ENCODE data around the gene INTS1. TPM values are rescaled to one million over a fixed set of nuclear protein-coding genes. Genes with fewer than 3 reads are reported as not detected.

Gene INTS1
- total RNA-seq, 4 donors from 2014 or later: 33.1 to 80.3 (median 48.0) TPM

DNA sequence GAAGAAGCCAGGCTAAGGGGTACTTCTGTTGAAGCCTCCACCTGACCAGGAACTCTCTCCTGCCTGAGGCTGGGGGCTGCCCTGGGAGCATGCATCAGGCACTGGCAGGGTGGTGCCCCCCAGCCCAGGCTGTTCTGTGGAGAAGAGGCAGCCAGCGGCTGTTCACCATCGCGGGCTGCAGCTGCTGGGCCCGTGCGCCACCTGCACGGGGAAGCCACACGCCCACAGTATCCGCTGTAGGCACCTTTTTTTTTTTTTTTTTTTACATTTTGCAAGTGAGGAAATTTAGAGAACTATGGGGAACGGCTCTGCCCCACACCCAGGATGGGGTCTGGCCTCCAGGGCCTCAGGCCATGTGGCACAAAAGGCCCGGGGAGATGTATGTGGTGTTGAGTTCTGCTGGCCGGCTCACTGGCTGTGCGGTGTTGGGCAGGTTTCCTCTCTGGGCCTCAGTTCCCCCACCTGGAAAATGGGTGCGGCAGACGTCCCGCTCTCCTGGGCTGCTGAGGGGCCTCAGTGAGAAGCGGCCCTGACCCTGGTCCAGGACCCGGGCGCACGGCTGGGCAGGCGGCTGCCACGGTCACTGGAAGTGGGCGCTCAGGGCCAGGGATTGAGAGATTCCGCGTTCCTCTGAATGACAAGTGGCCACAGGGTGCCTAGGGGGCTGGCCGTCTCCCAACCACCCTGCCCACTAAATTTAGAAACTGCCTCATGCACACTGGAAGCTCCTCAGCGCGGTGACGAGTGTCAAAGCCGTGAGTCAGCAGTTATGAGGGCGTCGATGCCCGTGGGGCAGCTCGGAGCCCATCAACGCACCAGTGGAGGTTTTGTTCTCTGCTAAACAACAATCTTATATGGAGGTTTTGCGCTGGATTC, 8.8 kb upstream of the INTS1 start:
- H3K9me3 ChIP-seq: no peaks in the 10 kb centered on the region
- TF ChIP-seq POLR2A (IDR thresholded peaks at IDR 0.05; ENCODE audit: low read depth) (no peak), EP300 (IDR thresholded peaks at IDR 0.05) (no peak), POLR2AphosphoS5 (IDR thresholded peaks at IDR 0.05) (peak; percentile 32 to 50)
- TF ChIP-seq, protein P1, sequence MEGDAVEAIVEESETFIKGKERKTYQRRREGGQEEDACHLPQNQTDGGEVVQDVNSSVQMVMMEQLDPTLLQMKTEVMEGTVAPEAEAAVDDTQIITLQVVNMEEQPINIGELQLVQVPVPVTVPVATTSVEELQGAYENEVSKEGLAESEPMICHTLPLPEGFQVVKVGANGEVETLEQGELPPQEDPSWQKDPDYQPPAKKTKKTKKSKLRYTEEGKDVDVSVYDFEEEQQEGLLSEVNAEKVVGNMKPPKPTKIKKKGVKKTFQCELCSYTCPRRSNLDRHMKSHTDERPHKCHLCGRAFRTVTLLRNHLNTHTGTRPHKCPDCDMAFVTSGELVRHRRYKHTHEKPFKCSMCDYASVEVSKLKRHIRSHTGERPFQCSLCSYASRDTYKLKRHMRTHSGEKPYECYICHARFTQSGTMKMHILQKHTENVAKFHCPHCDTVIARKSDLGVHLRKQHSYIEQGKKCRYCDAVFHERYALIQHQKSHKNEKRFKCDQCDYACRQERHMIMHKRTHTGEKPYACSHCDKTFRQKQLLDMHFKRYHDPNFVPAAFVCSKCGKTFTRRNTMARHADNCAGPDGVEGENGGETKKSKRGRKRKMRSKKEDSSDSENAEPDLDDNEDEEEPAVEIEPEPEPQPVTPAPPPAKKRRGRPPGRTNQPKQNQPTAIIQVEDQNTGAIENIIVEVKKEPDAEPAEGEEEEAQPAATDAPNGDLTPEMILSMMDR (IDR thresholded peaks at IDR 0.05): no peak
- peak overlapping the region in 3 of 4 donors; percentile 15 to 35 (median 20) for H3K4me3 ChIP-seq
- intact Hi-C loops (cut with DNase I): no loop called here
- H3K27ac ChIP-seq (replicated peaks in 1 of 4): peak overlapping the region; percentile 72 to 77 (median 76)
- no peaks in the 10 kb centered on the region for H3K36me3 ChIP-seq
- H3K27me3 ChIP-seq: peaks cover 0 to 40% (median 0%) of the 10 kb centered on the region in 4 donors
- no peak for DNase-seq (ENCODE audit: extremely low spot score)
- peaks cover 10 to 26% (median 14%) of the 10 kb centered on the region in 4 donors for H3K4me1 ChIP-seq
- WGBS: 60% methylated on average over 32 of the region's 35 CpGs

DNA sequence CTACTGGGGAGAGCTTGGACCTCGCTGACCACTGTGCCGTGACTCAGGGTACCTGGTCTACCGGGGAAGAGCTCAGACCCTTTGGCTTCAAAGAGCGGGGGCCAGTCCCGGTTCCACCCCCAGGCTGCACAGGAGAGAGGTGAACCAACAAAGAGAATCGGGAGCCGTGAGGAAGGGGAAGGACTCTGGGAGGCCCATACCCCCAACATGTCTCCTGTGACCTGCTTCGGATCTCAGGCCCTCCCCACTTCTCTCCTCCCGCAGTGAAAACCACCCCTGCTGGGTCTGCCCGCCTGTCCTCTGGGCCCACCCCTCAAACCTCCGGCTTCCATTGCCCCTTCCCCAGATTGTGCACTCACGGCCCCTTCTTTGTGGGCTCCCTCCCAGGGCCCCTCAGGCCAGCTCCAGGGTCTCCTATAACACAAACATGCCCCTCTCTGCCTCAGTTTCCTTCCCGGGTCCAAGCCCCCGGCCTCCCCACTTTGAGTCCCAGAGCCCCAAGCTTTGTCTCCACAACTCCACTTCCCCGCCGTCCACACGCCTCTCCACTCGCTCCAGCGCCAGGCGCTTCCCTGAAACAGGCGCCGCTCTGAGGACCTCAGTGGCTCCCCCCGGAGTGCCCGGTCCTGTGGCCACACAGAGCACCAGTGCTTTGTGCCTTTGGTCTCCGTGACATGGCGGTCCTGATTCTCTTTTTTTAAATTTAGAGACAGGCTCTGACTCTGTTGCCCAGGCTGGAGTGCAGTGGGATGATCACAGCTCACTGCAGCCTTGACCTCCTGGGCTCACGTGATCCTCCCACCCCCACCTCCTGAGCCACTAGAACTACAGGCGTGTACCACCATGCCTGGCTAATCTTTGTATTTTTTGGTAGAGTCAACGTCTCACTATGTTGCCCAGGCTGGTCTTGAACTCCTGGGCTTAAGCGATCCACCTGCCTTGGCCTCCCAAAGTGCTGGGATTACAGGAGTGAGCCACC, 7.5 kb upstream of the INTS1 start:
- DNase-seq (ENCODE audit: extremely low spot score): no peak
- Histone ChIP-seq H3K27ac (replicated peaks in 1 of 4) (no peak overlapping the region), H3K4me1 (peaks cover 14 to 26% (median 17%) of the 10 kb centered on the region in 4 donors), H3K9me3 (no peaks in the 10 kb centered on the region), H3K36me3 (no peaks in the 10 kb centered on the region), H3K4me3 (no peak overlapping the region), H3K27me3 (peaks cover 0 to 33% (median 0%) of the 10 kb centered on the region in 4 donors)
- no peak for TF ChIP-seq POLR2A (IDR thresholded peaks at IDR 0.05; ENCODE audit: low read depth)
- TF ChIP-seq POLR2AphosphoS5 (IDR thresholded peaks at IDR 0.05): no peak
- no peak for TF ChIP-seq EP300 (IDR thresholded peaks at IDR 0.05)
- TF ChIP-seq, protein P1 (IDR thresholded peaks at IDR 0.05): no peak
- 78% methylated on average over 27 of the region's 30 CpGs for WGBS
- intact Hi-C loops (cut with DNase I): no loop called here

DNA sequence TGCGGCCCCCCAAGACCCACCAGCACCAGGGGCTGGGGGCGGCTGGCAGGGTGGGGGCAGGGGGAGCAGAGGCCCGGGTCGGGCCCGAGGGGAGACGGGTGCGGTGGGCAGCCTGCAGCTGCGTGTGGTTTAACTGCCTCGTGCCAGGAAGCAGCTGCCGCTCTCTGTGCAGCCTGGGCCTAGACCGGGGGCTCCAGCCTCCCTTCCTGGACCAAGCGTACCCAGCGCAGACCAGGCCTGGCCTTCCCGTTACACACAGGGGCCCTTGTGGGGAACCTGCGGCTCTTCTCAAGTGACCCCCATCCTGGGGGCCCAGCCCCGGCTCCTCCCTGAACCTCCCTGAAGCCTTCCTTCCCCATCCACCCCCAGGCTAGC, 6.6 kb upstream of the INTS1 start:
- H3K27me3 ChIP-seq: peaks cover 0 to 23% (median 0%) of the 10 kb centered on the region in 4 donors
- 88% methylated on average over 6 of the region's 16 CpGs for WGBS
- DNase-seq (ENCODE audit: extremely low spot score): no peak
- intact Hi-C loops (cut with DNase I): no loop called here
- no peak overlapping the region for H3K27ac ChIP-seq (replicated peaks in 1 of 4)
- H3K4me1 ChIP-seq: peaks cover 16 to 26% (median 20%) of the 10 kb centered on the region in 4 donors
- no peaks in the 10 kb centered on the region for H3K36me3 ChIP-seq
- TF ChIP-seq, protein P1 (IDR thresholded peaks at IDR 0.05): no peak
- no peaks in the 10 kb centered on the region for H3K9me3 ChIP-seq
- no peak overlapping the region for H3K4me3 ChIP-seq

GRCh38 chr7:1509226-1509625, 5.0 kb upstream of the INTS1 start:
- Histone ChIP-seq H3K4me1 (peaks cover 18 to 28% (median 23%) of the 10 kb centered on the region in 4 donors), H3K36me3 (no peaks in the 10 kb centered on the region), H3K27ac (replicated peaks in 1 of 4) (no peak overlapping the region), H3K4me3 (no peak overlapping the region), H3K27me3 (peaks cover 0 to 13% (median 0%) of the 10 kb centered on the region in 4 donors), H3K9me3 (no peaks in the 10 kb centered on the region)
- no peak for TF ChIP-seq EP300 (IDR thresholded peaks at IDR 0.05)
- no peak for TF ChIP-seq POLR2A (IDR thresholded peaks at IDR 0.05; ENCODE audit: low read depth)
- TF ChIP-seq POLR2AphosphoS5 (IDR thresholded peaks at IDR 0.05): no peak
- TF ChIP-seq, protein P1 (IDR thresholded peaks at IDR 0.05): no peak
- intact Hi-C loops (cut with DNase I): no loop called here
- WGBS: 89% methylated on average over 14 of the region's 14 CpGs
- DNase-seq (ENCODE audit: extremely low spot score): no peak
